ENCODE data around the gene GPR156. TPM values are rescaled to one million over a fixed set of nuclear protein-coding genes. Genes with fewer than 3 reads are reported as not detected.
"Not testable (repeated sequence)": the region's sequence is repeated elsewhere in the genome, so short reads cannot be mapped to it uniquely, and the experiment has no call there.

GPR156 gene
- total RNA-seq, 2 experiments from 2014 or later: 0.10 TPM; not detected in 1

GRCh38 chr3:120298996-120299395 is 14.0 kb upstream of the GPR156 start:
- no peak for DNase-seq
- Mint-ChIP-seq H3K9me3 (peaks cover 1% of the 10 kb centered on the region), H3K36me3 (ENCODE audit: low read depth) (no peaks in the 10 kb centered on the region), H3K27ac (no peak overlapping the region), H3K27me3 (peaks cover 19% of the 10 kb centered on the region), H3K4me3 (no peak overlapping the region), H3K4me1 (no peaks in the 10 kb centered on the region)
- ChIA-PET CTCF (no interaction called here), POLR2A (no interaction called here)

- POLR2A ChIA-PET; H3K4me3 Mint-ChIP-seq; DNase-seq; H3K4me1 Mint-ChIP-seq; H3K36me3 Mint-ChIP-seq (ENCODE audit: low read depth); H3K27ac Mint-ChIP-seq: not testable (repeated sequence)
- Mint-ChIP-seq H3K9me3 (peaks cover 15% of the 10 kb centered on the region), H3K27me3 (peaks cover 21% of the 10 kb centered on the region)
- CTCF ChIA-PET: interaction anchor here (0.6 kb wide), 1 partner anchor 108 kb away, joined by 3 read pairs; no protein-coding TSS in a partner anchor
Observed at GRCh38 chr3:120291552-120291951, 6.5 kb upstream of the GPR156 start.

- H3K27me3 Mint-ChIP-seq: peaks cover 31% of the 10 kb centered on the region
- no peak for DNase-seq
- H3K36me3 Mint-ChIP-seq (ENCODE audit: low read depth): no peaks in the 10 kb centered on the region
- H3K27ac Mint-ChIP-seq: no peak overlapping the region
- H3K9me3 Mint-ChIP-seq: peaks cover 15% of the 10 kb centered on the region
- CTCF ChIA-PET: no interaction called here
- H3K4me1 Mint-ChIP-seq: no peaks in the 10 kb centered on the region
- no peak overlapping the region for H3K4me3 Mint-ChIP-seq
- POLR2A ChIA-PET: no interaction called here
Observed at GRCh38 chr3:120289636-120290035, 4.6 kb upstream of the GPR156 start.

- ChIA-PET CTCF (interaction anchor here (0.5 to 0.7 kb wide), 3 partner anchors 14 to 537 kb away, joined by 3 read pairs; no protein-coding TSS in a partner anchor), POLR2A (no interaction called here)
- H3K9me3 Mint-ChIP-seq: peaks cover 6% of the 10 kb centered on the region
- H3K4me3 Mint-ChIP-seq: no peak overlapping the region
- DNase-seq: no peak
- H3K36me3 Mint-ChIP-seq (ENCODE audit: low read depth): no peaks in the 10 kb centered on the region
- H3K27me3 Mint-ChIP-seq: peaks cover 45% of the 10 kb centered on the region
- no peak overlapping the region for H3K27ac Mint-ChIP-seq
- H3K4me1 Mint-ChIP-seq: no peaks in the 10 kb centered on the region
Observed at GRCh38 chr3:120286465-120286864, 1.4 kb upstream of the GPR156 start.

- no peak overlapping the region for H3K4me3 Mint-ChIP-seq
- H3K27me3 Mint-ChIP-seq: peaks cover 55% of the 10 kb centered on the region
- H3K4me1 Mint-ChIP-seq: no peaks in the 10 kb centered on the region
- H3K27ac Mint-ChIP-seq: no peak overlapping the region
- H3K9me3 Mint-ChIP-seq: peaks cover 3% of the 10 kb centered on the region
- H3K36me3 Mint-ChIP-seq (ENCODE audit: low read depth): no peaks in the 10 kb centered on the region
- no peak for DNase-seq
- ChIA-PET POLR2A (no interaction called here), CTCF (no interaction called here)
Observed at GRCh38 chr3:120285508-120285841, 453 bp upstream of the GPR156 start.

GRCh38 chr3:120281261-120281660 is 3.8 kb downstream of the GPR156 start:
- DNase-seq: no peak
- Mint-ChIP-seq H3K4me3 (no peak overlapping the region), H3K36me3 (ENCODE audit: low read depth) (no peaks in the 10 kb centered on the region), H3K9me3 (no peaks in the 10 kb centered on the region), H3K27me3 (peaks cover 58% of the 10 kb centered on the region), H3K4me1 (no peaks in the 10 kb centered on the region), H3K27ac (no peak overlapping the region)
- ChIA-PET POLR2A (no interaction called here), CTCF (no interaction called here)

GRCh38 chr3:120280566-120280965 is 4.5 kb downstream of the GPR156 start:
- CTCF ChIA-PET: no interaction called here
- no peak for DNase-seq
- Mint-ChIP-seq H3K27me3 (peaks cover 57% of the 10 kb centered on the region), H3K36me3 (ENCODE audit: low read depth) (no peaks in the 10 kb centered on the region), H3K27ac (no peak overlapping the region), H3K9me3 (no peaks in the 10 kb centered on the region), H3K4me1 (no peaks in the 10 kb centered on the region), H3K4me3 (no peak overlapping the region)
- POLR2A ChIA-PET: no interaction called here

GRCh38 chr3:120280026-120280425 is 5.0 kb downstream of the GPR156 start:
- peaks cover 55% of the 10 kb centered on the region for H3K27me3 Mint-ChIP-seq
- H3K4me3 Mint-ChIP-seq: no peak overlapping the region
- no peaks in the 10 kb centered on the region for H3K9me3 Mint-ChIP-seq
- H3K27ac Mint-ChIP-seq: no peak overlapping the region
- no peaks in the 10 kb centered on the region for H3K36me3 Mint-ChIP-seq (ENCODE audit: low read depth)
- H3K4me1 Mint-ChIP-seq: no peaks in the 10 kb centered on the region
- POLR2A ChIA-PET: no interaction called here
- no peak for DNase-seq
- CTCF ChIA-PET: no interaction called here

GRCh38 chr3:120276767-120277166 is 8.3 kb downstream of the GPR156 start:
- DNase-seq: no peak
- no peaks in the 10 kb centered on the region for H3K36me3 Mint-ChIP-seq (ENCODE audit: low read depth)
- no peaks in the 10 kb centered on the region for H3K4me1 Mint-ChIP-seq
- CTCF ChIA-PET: no interaction called here
- POLR2A ChIA-PET: no interaction called here
- no peaks in the 10 kb centered on the region for H3K9me3 Mint-ChIP-seq
- H3K27me3 Mint-ChIP-seq: peaks cover 36% of the 10 kb centered on the region
- H3K4me3 Mint-ChIP-seq: no peak overlapping the region
- no peak overlapping the region for H3K27ac Mint-ChIP-seq

- Mint-ChIP-seq H3K27ac (no peak overlapping the region), H3K4me1 (no peaks in the 10 kb centered on the region), H3K4me3 (no peak overlapping the region), H3K36me3 (ENCODE audit: low read depth) (no peaks in the 10 kb centered on the region), H3K27me3 (peaks cover 30% of the 10 kb centered on the region), H3K9me3 (no peaks in the 10 kb centered on the region)
- no peak for DNase-seq
- ChIA-PET CTCF (no interaction called here), POLR2A (no interaction called here)
Observed at GRCh38 chr3:120275618-120276017, 9.4 kb downstream of the GPR156 start.

GRCh38 chr3:120274739-120275167 is 10.3 kb downstream of the GPR156 start:
- Mint-ChIP-seq H3K27me3 (peaks cover 30% of the 10 kb centered on the region), H3K9me3 (no peaks in the 10 kb centered on the region), H3K27ac (no peak overlapping the region), H3K36me3 (ENCODE audit: low read depth) (no peaks in the 10 kb centered on the region), H3K4me1 (no peaks in the 10 kb centered on the region), H3K4me3 (no peak overlapping the region)
- DNase-seq: no peak
- CTCF ChIA-PET: no interaction called here
- POLR2A ChIA-PET: no interaction called here

- peaks cover 27% of the 10 kb centered on the region for H3K27me3 Mint-ChIP-seq
Observed at GRCh38 chr3:120272286-120272685, 12.7 kb downstream of the GPR156 start.

GRCh38 chr3:120265989-120266388 is 19.0 kb downstream of the GPR156 start:
- H3K36me3 Mint-ChIP-seq (ENCODE audit: low read depth): no peaks in the 10 kb centered on the region
- no peaks in the 10 kb centered on the region for H3K4me1 Mint-ChIP-seq
- H3K27ac Mint-ChIP-seq: no peak overlapping the region
- ChIA-PET CTCF (no interaction called here), POLR2A (no interaction called here)
- peaks cover 5% of the 10 kb centered on the region for H3K27me3 Mint-ChIP-seq
- DNase-seq: no peak
- no peak overlapping the region for H3K4me3 Mint-ChIP-seq
- no peaks in the 10 kb centered on the region for H3K9me3 Mint-ChIP-seq

More at GRCh38 chr3:120272286-120272685, 12.7 kb downstream of the GPR156 start:
- POLR2A ChIA-PET: no interaction called here
- Mint-ChIP-seq H3K27ac (no peak overlapping the region), H3K4me1 (no peaks in the 10 kb centered on the region), H3K9me3 (no peaks in the 10 kb centered on the region), H3K4me3 (no peak overlapping the region), H3K36me3 (ENCODE audit: low read depth) (no peaks in the 10 kb centered on the region)
- CTCF ChIA-PET: interaction anchor here (1.0 kb wide), 1 partner anchor 16 kb away, joined by 3 read pairs; no protein-coding TSS in a partner anchor
- no peak for DNase-seq

GRCh38 chr3:120264963-120265362 is 20.1 kb downstream of the GPR156 start:
- Mint-ChIP-seq H3K4me1 (no peaks in the 10 kb centered on the region), H3K27ac (no peak overlapping the region), H3K36me3 (ENCODE audit: low read depth) (no peaks in the 10 kb centered on the region), H3K4me3 (no peak overlapping the region), H3K9me3 (no peaks in the 10 kb centered on the region), H3K27me3 (peaks cover 3% of the 10 kb centered on the region)
- no peak for DNase-seq
- ChIA-PET POLR2A (no interaction called here), CTCF (interaction anchor here (0.6 kb wide), 1 partner anchor 129 kb away, joined by 3 read pairs; no protein-coding TSS in a partner anchor)
